IMR-90 (cell line): Measurements from ENCODE around the gene CYS1.

Experiments
- BHLHE40 ChIP-seq: fragments of 150-350 bp; IDR thresholded peaks from 2 replicates; pipeline ENCODE4 v1.6.1; 2016; ENCODE audit warnings: mild to moderate bottlenecking, low read depth, low read length
- CEBPB ChIP-seq: IDR thresholded peaks from 2 replicates; pipeline ENCODE4 v1.6.1; 2012; ENCODE audit warnings: low read depth, low read length, improper control_type of control experiment
- ELK1 ChIP-seq: fragments of 150-350 bp; IDR thresholded peaks from 2 replicates; pipeline ENCODE4 v1.6.1; 2016; ENCODE audit warnings: low read depth, mild to moderate bottlenecking, low read length, moderate library complexity, borderline replicate concordance
- FOS ChIP-seq: fragments of 150-350 bp; IDR thresholded peaks from 2 replicates; pipeline ENCODE4 v1.6.1; 2016; ENCODE audit warnings: low read depth, low read length
- MAZ ChIP-seq: IDR thresholded peaks from 2 replicates; pipeline ENCODE4 v1.6.1; 2012; ENCODE audit warnings: low read depth, mild to moderate bottlenecking, low read length, improper control_type of control experiment, moderate library complexity, borderline replicate concordance
- MXI1 ChIP-seq: IDR thresholded peaks from 2 replicates; pipeline ENCODE4 v1.6.1; 2012; ENCODE audit warnings: low read depth, mild to moderate bottlenecking, low read length, moderate library complexity, borderline replicate concordance
- POLR2A ChIP-seq: IDR thresholded peaks from 2 replicates; pipeline ENCODE4 v1.6.1; 2012; ENCODE audit warnings: mild to moderate bottlenecking, low read depth, low read length
- RAD21 ChIP-seq: IDR thresholded peaks from 2 replicates; pipeline ENCODE4 v1.6.1; 2012; ENCODE audit warnings: low read length, improper control_type of control experiment
- RFX5 ChIP-seq: IDR thresholded peaks from 2 replicates; pipeline ENCODE4 v1.8.0; 2012; ENCODE audit warnings: low read depth, mild to moderate bottlenecking, low read length, moderate library complexity
- TF ChIP-seq, protein P1 (sequence below): conservative IDR thresholded peaks from 2 replicates; pipeline ENCODE4 v1.5.1; 2012; ENCODE audit warnings: mild to moderate bottlenecking, low read depth, low read length, improper control_type of control experiment
- TF ChIP-seq, protein P2 (sequence below): fragments of 150-350 bp; IDR thresholded peaks from 2 replicates; pipeline ENCODE4 v1.6.1; 2017; ENCODE audit warnings: mild to moderate bottlenecking, antibody characterized with exemption, low read length, low read depth

GRCh38 chr2:10027660-10028330, 52.4 kb downstream of the CYS1 start:
- no peak for TF ChIP-seq POLR2A
- TF ChIP-seq, protein P1, sequence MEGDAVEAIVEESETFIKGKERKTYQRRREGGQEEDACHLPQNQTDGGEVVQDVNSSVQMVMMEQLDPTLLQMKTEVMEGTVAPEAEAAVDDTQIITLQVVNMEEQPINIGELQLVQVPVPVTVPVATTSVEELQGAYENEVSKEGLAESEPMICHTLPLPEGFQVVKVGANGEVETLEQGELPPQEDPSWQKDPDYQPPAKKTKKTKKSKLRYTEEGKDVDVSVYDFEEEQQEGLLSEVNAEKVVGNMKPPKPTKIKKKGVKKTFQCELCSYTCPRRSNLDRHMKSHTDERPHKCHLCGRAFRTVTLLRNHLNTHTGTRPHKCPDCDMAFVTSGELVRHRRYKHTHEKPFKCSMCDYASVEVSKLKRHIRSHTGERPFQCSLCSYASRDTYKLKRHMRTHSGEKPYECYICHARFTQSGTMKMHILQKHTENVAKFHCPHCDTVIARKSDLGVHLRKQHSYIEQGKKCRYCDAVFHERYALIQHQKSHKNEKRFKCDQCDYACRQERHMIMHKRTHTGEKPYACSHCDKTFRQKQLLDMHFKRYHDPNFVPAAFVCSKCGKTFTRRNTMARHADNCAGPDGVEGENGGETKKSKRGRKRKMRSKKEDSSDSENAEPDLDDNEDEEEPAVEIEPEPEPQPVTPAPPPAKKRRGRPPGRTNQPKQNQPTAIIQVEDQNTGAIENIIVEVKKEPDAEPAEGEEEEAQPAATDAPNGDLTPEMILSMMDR: no peak
- no peak for TF ChIP-seq RAD21
- TF ChIP-seq, protein P2, sequence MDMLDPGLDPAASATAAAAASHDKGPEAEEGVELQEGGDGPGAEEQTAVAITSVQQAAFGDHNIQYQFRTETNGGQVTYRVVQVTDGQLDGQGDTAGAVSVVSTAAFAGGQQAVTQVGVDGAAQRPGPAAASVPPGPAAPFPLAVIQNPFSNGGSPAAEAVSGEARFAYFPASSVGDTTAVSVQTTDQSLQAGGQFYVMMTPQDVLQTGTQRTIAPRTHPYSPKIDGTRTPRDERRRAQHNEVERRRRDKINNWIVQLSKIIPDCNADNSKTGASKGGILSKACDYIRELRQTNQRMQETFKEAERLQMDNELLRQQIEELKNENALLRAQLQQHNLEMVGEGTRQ: no peak
- TF ChIP-seq MXI1: no peak
- TF ChIP-seq FOS: no peak
- no peak for TF ChIP-seq MAZ
- no peak for TF ChIP-seq RFX5
- no peak for TF ChIP-seq CEBPB
- TF ChIP-seq ELK1: no peak
- no peak for TF ChIP-seq BHLHE40
